HEK293 (cell line): ENCODE results near the gene PDE6H.

ENCODE experiments used
- CTCF ChIA-PET: fragments of 350-600 bp; formaldehyde crosslinking; extraction: SDS; loops from one replicate; lab custom pipeline; 2021; ENCODE audit warnings: antibody characterized with exemption; lab: Yijun Ruan, JAX
- POLR2A ChIA-PET: fragments of 300-600 bp; formaldehyde crosslinking; extraction: SDS; loops from one replicate; lab custom pipeline; 2020; ENCODE audit warnings: antibody characterized with exemption, inconsistent platforms; lab: Yijun Ruan, JAX
- H3K27ac ChIP-seq: fragments of 200-500 bp; sonication (Bioruptor generic); 2 replicates; pipeline ENCODE4 v1.5.1; 2014; ENCODE audit warnings: low read depth, low read length, control low read depth, inconsistent platforms; ENCODE audit errors: extremely low read depth
- H3K36me3 ChIP-seq, 2 experiments: fragments of 200-500 bp in 1 of 2; sonication (Bioruptor generic) in 1 of 2; 1 replicate in 1 of 2; 2 replicates in 1 of 2; pipeline ENCODE4 v1.5.1; 2014 to 2017; ENCODE audit warnings: inconsistent platforms in 2 of 2, low read length in 2 of 2; ENCODE audit not compliant: control insufficient read depth in 2 of 2, insufficient read depth in 1 of 2
- H3K4me1 ChIP-seq: fragments of 200-500 bp; sonication (Bioruptor generic); 2 replicates; pipeline ENCODE4 v1.5.1; 2014; ENCODE audit warnings: mild to moderate bottlenecking, low read length, inconsistent platforms; ENCODE audit not compliant: control insufficient read depth, insufficient read depth
- H3K4me3 ChIP-seq: 2 replicates; pipeline ENCODE4 v1.5.1; 2011; ENCODE audit warnings: low read depth, mild to moderate bottlenecking, control low read depth, low read length, moderate library complexity
- H3K9me3 ChIP-seq: fragments of 200-500 bp; sonication (Bioruptor generic); 2 replicates; pipeline ENCODE4 v1.5.1; 2014; ENCODE audit warnings: low read depth, low read length, inconsistent platforms; ENCODE audit not compliant: control insufficient read depth, insufficient read depth
- AEBP2 ChIP-seq: fragments of 450-650 bp; formaldehyde crosslinking; IDR thresholded peaks from 2 replicates; pipeline ENCODE4 v1.5.1; 2016; ENCODE audit warnings: missing biosample characterization, missing genetic modification characterization, borderline replicate concordance
- ELK4 ChIP-seq: IDR thresholded peaks from 2 replicates; pipeline ENCODE4 v1.6.1; 2011; ENCODE audit warnings: mild to moderate bottlenecking, low read depth, low read length, borderline replicate concordance
- ZBTB6 ChIP-seq: fragments of 450-650 bp; formaldehyde crosslinking; IDR thresholded peaks from 2 replicates; pipeline ENCODE4 v1.5.1; 2017; ENCODE audit warnings: missing biosample characterization, missing genetic modification characterization
- ZBTB7A ChIP-seq: fragments of 450-650 bp; formaldehyde crosslinking; IDR thresholded peaks from 2 replicates; pipeline ENCODE4 v1.5.1; 2016; ENCODE audit warnings: low read depth, missing biosample characterization, missing genetic modification characterization
- ZBTB8A ChIP-seq: fragments of 450-650 bp; formaldehyde crosslinking; IDR thresholded peaks from 2 replicates; pipeline ENCODE4 v1.5.1; 2016; ENCODE audit warnings: missing biosample characterization, missing genetic modification characterization
- ZEB2 ChIP-seq: fragments of 450-650 bp; formaldehyde crosslinking; IDR thresholded peaks from 2 replicates; pipeline ENCODE4 v1.5.1; 2016; ENCODE audit warnings: missing biosample characterization, missing genetic modification characterization
- ZFP3 ChIP-seq: fragments of 450-650 bp; formaldehyde crosslinking; IDR thresholded peaks from 2 replicates; pipeline ENCODE4 v1.5.1; 2016; ENCODE audit warnings: low read depth, missing biosample characterization, missing genetic modification characterization
- ZIC2 ChIP-seq: fragments of 450-650 bp; formaldehyde crosslinking; IDR thresholded peaks from 2 replicates; pipeline ENCODE4 v1.5.1; 2016; ENCODE audit warnings: missing biosample characterization, missing genetic modification characterization
- ZNF221 ChIP-seq: fragments of 450-650 bp; formaldehyde crosslinking; IDR thresholded peaks from 2 replicates; pipeline ENCODE4 v1.5.1; 2017; ENCODE audit warnings: missing biosample characterization, missing genetic modification characterization, borderline replicate concordance
- ZNF302 ChIP-seq: fragments of 450-650 bp; formaldehyde crosslinking; IDR thresholded peaks from 2 replicates; pipeline ENCODE4 v1.5.1; 2016; ENCODE audit warnings: missing biosample characterization, missing genetic modification characterization, low read depth
- ZNF324 ChIP-seq: fragments of 450-650 bp; formaldehyde crosslinking; IDR thresholded peaks from 2 replicates; pipeline ENCODE4 v1.5.1; 2016; ENCODE audit warnings: missing biosample characterization, missing genetic modification characterization
- ZNF366 ChIP-seq: fragments of 450-650 bp; formaldehyde crosslinking; conservative IDR thresholded peaks from 2 replicates; pipeline ENCODE4 v1.5.1; 2016; ENCODE audit warnings: missing biosample characterization, missing genetic modification characterization
- ZNF416 ChIP-seq: fragments of 450-650 bp; formaldehyde crosslinking; IDR thresholded peaks from 2 replicates; pipeline ENCODE4 v1.5.1; 2016; ENCODE audit warnings: missing biosample characterization, missing genetic modification characterization
- ZNF510 ChIP-seq: fragments of 450-650 bp; formaldehyde crosslinking; IDR thresholded peaks from 2 replicates; pipeline ENCODE4 v1.5.1; 2018; ENCODE audit warnings: mild to moderate bottlenecking, missing genetic modification characterization, missing biosample characterization; ENCODE audit not compliant: insufficient replicate concordance
- ZNF585B ChIP-seq: fragments of 450-650 bp; formaldehyde crosslinking; IDR thresholded peaks from 2 replicates; pipeline ENCODE4 v1.5.1; 2016; ENCODE audit warnings: missing biosample characterization, missing genetic modification characterization
- ZNF645 ChIP-seq: fragments of 450-650 bp; formaldehyde crosslinking; IDR thresholded peaks from 2 replicates; pipeline ENCODE4; 2016; ENCODE audit warnings: missing biosample characterization, missing genetic modification characterization
- ZNF747 ChIP-seq: fragments of 450-650 bp; formaldehyde crosslinking; IDR thresholded peaks from 2 replicates; pipeline ENCODE4 v1.5.1; 2016; ENCODE audit warnings: missing biosample characterization, missing genetic modification characterization
- ZNF768 ChIP-seq: fragments of 450-650 bp; formaldehyde crosslinking; IDR thresholded peaks from 2 replicates; pipeline ENCODE4 v1.5.1; 2018; ENCODE audit warnings: missing biosample characterization, mild to moderate bottlenecking, missing genetic modification characterization
- ZNF791 ChIP-seq: fragments of 450-650 bp; formaldehyde crosslinking; IDR thresholded peaks from 2 replicates; pipeline ENCODE4 v1.5.1; 2016; ENCODE audit warnings: missing biosample characterization, missing genetic modification characterization
- ZSCAN23 ChIP-seq: fragments of 450-650 bp; formaldehyde crosslinking; IDR thresholded peaks from 2 replicates; pipeline ENCODE4 v1.5.1; 2016; ENCODE audit warnings: missing biosample characterization, missing genetic modification characterization
- ZXDB ChIP-seq: fragments of 450-650 bp; formaldehyde crosslinking; IDR thresholded peaks from 2 replicates; pipeline ENCODE4 v1.5.1; 2016; ENCODE audit warnings: missing biosample characterization, missing genetic modification characterization

Gene PDE6H

DNA sequence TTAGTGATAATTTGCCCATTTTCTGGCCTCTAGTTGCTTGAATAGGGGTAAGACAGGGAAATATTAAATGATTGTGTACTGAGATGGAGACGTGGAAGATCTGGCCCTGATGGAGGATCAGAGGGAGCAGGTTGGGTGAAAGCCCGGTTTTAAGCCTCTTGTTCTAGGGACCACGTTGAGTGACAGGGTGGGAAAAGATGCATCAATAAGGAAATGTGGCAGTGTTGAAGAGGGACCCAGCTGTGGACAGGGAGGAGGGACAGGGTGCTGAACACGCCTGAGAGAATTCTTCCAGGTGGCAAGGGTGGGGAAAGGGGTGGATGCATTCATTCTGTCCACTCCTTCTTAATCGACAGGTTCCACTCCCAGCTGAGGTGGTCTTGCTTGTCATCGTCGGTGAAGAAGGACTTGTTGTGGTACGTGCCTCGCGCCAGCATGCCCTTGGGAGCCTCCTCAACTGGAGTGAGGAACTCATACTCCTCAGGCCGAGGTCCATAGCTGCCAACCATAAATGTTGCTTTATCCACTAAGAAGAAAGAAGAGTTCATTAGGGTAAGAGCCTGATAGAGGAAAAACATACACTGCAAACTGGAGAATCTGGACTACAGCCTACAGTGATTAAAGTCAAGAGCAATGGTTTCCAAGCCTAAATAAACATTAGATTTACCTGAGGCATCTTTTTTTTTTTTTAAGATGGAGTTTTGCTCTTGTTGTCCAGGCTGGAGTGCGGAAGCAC, 30.5 kb upstream of the PDE6H start:
- H3K9me3 ChIP-seq: no peaks in the 10 kb centered on the region
- no peaks in the 10 kb centered on the region for H3K4me1 ChIP-seq
- CTCF ChIA-PET: interaction anchor here (0.5 kb wide), 1 partner anchor 627 kb away, joined by 3 read pairs; no protein-coding TSS in a partner anchor
- TF ChIP-seq ZEB2 (tag by site-specific recombination) (no peak), AEBP2 (tag by site-specific recombination) (no peak), ZXDB (tag by site-specific recombination) (no peak), ZNF324 (tag by site-specific recombination) (no peak), ZNF747 (tag by site-specific recombination) (no peak), ZFP3 (tag by site-specific recombination) (no peak), ZBTB6 (no peak), ZSCAN23 (tag by site-specific recombination) (no peak), ZBTB8A (tag by site-specific recombination) (no peak), ZNF585B (tag by site-specific recombination) (no peak), ZNF510 (no peak), ZNF416 (tag by site-specific recombination) (no peak)
- TF ChIP-seq, all 188 proteins: peak for 0
- POLR2A ChIA-PET: no interaction called here
- Histone ChIP-seq H3K27ac (no peak overlapping the region), H3K36me3 (no peaks in the 10 kb centered on the region), H3K4me3 (no peak overlapping the region)

DNA sequence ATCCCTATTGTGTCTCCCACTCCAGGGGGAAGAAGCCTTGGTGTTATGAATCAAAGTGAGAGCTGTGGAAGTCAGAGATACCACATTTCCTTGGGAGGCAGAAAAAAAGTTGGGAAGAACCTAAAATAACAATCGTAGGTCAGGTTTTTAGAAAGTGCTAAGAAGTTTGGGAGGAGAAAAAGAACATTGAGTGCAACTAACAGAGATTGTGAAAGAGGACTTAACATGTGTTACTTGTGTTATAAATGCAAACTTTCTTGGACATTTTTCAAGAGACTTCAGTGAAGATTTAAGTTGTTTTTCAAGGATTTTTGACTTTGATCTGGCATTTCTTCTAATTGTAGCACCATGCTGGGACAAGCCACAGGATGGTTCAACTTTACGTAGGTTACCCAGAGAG, 26.7 kb upstream of the PDE6H start:
- Histone ChIP-seq H3K4me1 (no peaks in the 10 kb centered on the region), H3K36me3 (no peaks in the 10 kb centered on the region), H3K27ac (no peak overlapping the region), H3K4me3 (no peak overlapping the region), H3K9me3 (no peaks in the 10 kb centered on the region)
- POLR2A ChIA-PET: no interaction called here
- CTCF ChIA-PET: interaction anchor here (0.7 kb wide), 1 partner anchor 112 kb away, joined by 4 read pairs; no protein-coding TSS in a partner anchor
- TF ChIP-seq ZNF645 (no peak), ZIC2 (tag by site-specific recombination) (no peak)

GRCh38 chr12:14946861-14947260, 26.0 kb upstream of the PDE6H start:
- ChIA-PET CTCF (interaction anchor here (0.7 kb wide), 1 partner anchor 112 kb away, joined by 4 read pairs; no protein-coding TSS in a partner anchor), POLR2A (no interaction called here)
- Histone ChIP-seq H3K4me3 (no peak overlapping the region), H3K36me3 (no peaks in the 10 kb centered on the region), H3K4me1 (no peaks in the 10 kb centered on the region), H3K9me3 (no peaks in the 10 kb centered on the region), H3K27ac (no peak overlapping the region)
- no peak for TF ChIP-seq ELK4
- no peak for TF ChIP-seq ZNF768 (tag by site-specific recombination)
- TF ChIP-seq ZNF302: no peak
- TF ChIP-seq ZBTB7A (tag by site-specific recombination): no peak
- TF ChIP-seq ZNF791: no peak
- no peak for TF ChIP-seq ZNF747 (tag by site-specific recombination)
- no peak for TF ChIP-seq ZNF366 (tag by site-specific recombination)
- no peak for TF ChIP-seq ZNF221 (tag by site-specific recombination)
